GM12878 (cell line): Measurements from ENCODE around the gene ANAPC5.

Experiments used
- CTCF ChIP-seq, 3 experiments: IDR thresholded peaks in 2 of 3; conservative IDR thresholded peaks in 1 of 3; 2 replicates each; pipeline ENCODE4 v1.5.1; 2011; ENCODE audit warnings: low read depth in 3 of 3, low read length in 3 of 3, mild to moderate bottlenecking in 3 of 3, control low read depth in 2 of 3, moderate library complexity in 2 of 3, inconsistent platforms in 1 of 3, mixed read lengths in 1 of 3; ENCODE audit not compliant: control insufficient read depth in 2 of 3, insufficient read depth in 1 of 3; ENCODE audit errors: extremely low read depth in 1 of 3
- FOS ChIP-seq: IDR thresholded peaks from 3 replicates; pipeline ENCODE4 v1.6.1; 2011; ENCODE audit warnings: borderline replicate concordance; ENCODE audit not compliant: insufficient read length; ENCODE audit errors: extremely low read depth
- FOXM1 ChIP-seq: IDR thresholded peaks from 2 replicates; pipeline ENCODE4 v1.6.1; 2012; ENCODE audit warnings: low read depth, mild to moderate bottlenecking, inconsistent platforms, low read length, moderate library complexity
- MXI1 ChIP-seq: fragments of 150-350 bp; IDR thresholded peaks from 2 replicates; pipeline ENCODE4 v1.6.1; 2011; ENCODE audit warnings: low read depth, mild to moderate bottlenecking, inconsistent platforms, low read length, improper control_type of control experiment
- POLR2A ChIP-seq: IDR thresholded peaks from 2 replicates; pipeline ENCODE4 v1.6.1; 2011; ENCODE audit warnings: low read depth, mild to moderate bottlenecking, low read length
- TCF7 ChIP-seq: IDR thresholded peaks from 2 replicates; pipeline ENCODE4 v1.6.1; 2014; ENCODE audit warnings: antibody characterized with exemption, borderline replicate concordance

- TF ChIP-seq TCF7 (no peak), FOXM1 (no peak), CTCF (IDR thresholded peaks at IDR 0.05 in 2 of 3, conservative IDR thresholded peaks at IDR 0.05 in 1 of 3; ENCODE audit: control insufficient read depth in 2 of 3, extremely low read depth in 1 of 3, insufficient read depth in 1 of 3, low read depth in 3 of 3, low read length in 3 of 3) (no peak), FOS (no peak), POLR2A (no peak), MXI1 (no peak)
These were observed 88.1 kb downstream of the ANAPC5 start for GRCh38 chr12:121264135-121264534.
